ENCODE measurements around the gene MBD1.

- TF ChIP-seq POLR2AphosphoS5 (IDR thresholded peaks at IDR 0.05), result no peak
- TF ChIP-seq CTCF (IDR thresholded peaks at IDR 0.05), result no peak
Measured at GRCh38 chr18:50301074-50301473, 19.8 kb upstream of the MBD1 start.
